Stomach (tissue), 9 donors: ENCODE measurements around the gene UTP20. TPM values are rescaled to one million over a fixed set of nuclear protein-coding genes. Genes with fewer than 3 reads are reported as not detected.

Experiments
- DNase-seq, 2 donors: peaks; one replicate each; pipeline versions ENCODE4 v3.0.0 to v3.0.0-alpha.2; 2013 to 2019
- H3K27ac ChIP-seq, 5 donors: fragments of 200-600 bp in 4 of 5; sonication (generic) in 4 of 5; one replicate each; pipeline ENCODE4 v1.5.1; 2013 to 2019; ENCODE audit warnings: mild to moderate bottlenecking in 1 of 5, moderate library complexity in 1 of 5
- H3K27me3 ChIP-seq, 3 donors: fragments of 200-600 bp; sonication (generic); one replicate each; pipeline ENCODE4 v1.5.1; 2017 to 2019; ENCODE audit warnings: mixed run types in 1 of 3
- H3K36me3 ChIP-seq, 4 donors: fragments of 200-600 bp; sonication (generic); 1 replicate in 3 of 4; 2 replicates in 1 of 4; pipeline ENCODE4 v1.5.1; 2016 to 2019
- H3K4me1 ChIP-seq, 4 donors: fragments of 200-600 bp; sonication (generic); one replicate each; pipeline ENCODE4 v1.5.1; 2016 to 2019
- H3K4me3 ChIP-seq, 4 donors: fragments of 200-600 bp; sonication (generic) in 3 of 4; one replicate each; pipeline ENCODE4 v1.5.1; 2016 to 2019; ENCODE audit warnings: mild to moderate bottlenecking in 1 of 4
- H3K9me3 ChIP-seq, 4 donors: fragments of 200-600 bp; sonication (generic); one replicate each; pipeline ENCODE4 v1.5.1; 2016 to 2019
- CTCF ChIP-seq, 7 experiments: fragments of 450-650 bp in 4 of 7; fragments of 200-600 bp in 3 of 7; sonication (generic) in 3 of 7; IDR thresholded peaks; one replicate each; pipeline ENCODE4 v1.5.1; 2016 to 2019; ENCODE audit warnings: antibody characterized with exemption in 7 of 7, control low read depth in 2 of 7, mild to moderate bottlenecking in 1 of 7
- EP300 ChIP-seq: sonication (generic); formaldehyde crosslinking; IDR thresholded peaks from one replicate; pipeline ENCODE4 v1.6.1; 2017; ENCODE audit warnings: antibody characterized with exemption
- POLR2A ChIP-seq, 4 donors: fragments of 450-650 bp; IDR thresholded peaks; one replicate each; pipeline ENCODE4 v1.6.1; 2016; ENCODE audit warnings: antibody characterized with exemption in 4 of 4, control low read depth in 2 of 4, mild to moderate bottlenecking in 1 of 4, moderate library complexity in 1 of 4
- POLR2AphosphoS5 ChIP-seq, 3 donors: sonication (generic); formaldehyde crosslinking; IDR thresholded peaks; one replicate each; pipeline ENCODE4 v1.6.1; 2016; ENCODE audit warnings: antibody characterized with exemption in 3 of 3
- WGBS, 5 donors: extraction: QIAGEN DNeasy Blood & Tissue Kit in 3 of 5; methylation state at CpG; one replicate each; pipeline versions ENCODE4 v1.1.5 to v1.1.7; 2013 to 2018; 5-methylcytosine and 5-hydroxymethylcytosine counted together
- intact Hi-C: fragments of 100-400 bp; cut with DNase I; formaldehyde crosslinking; loops from one replicate; pipeline ENCODE4 v1.15.1; 2023; ENCODE audit warnings: low total_unique reads
- polyA plus RNA-seq, 3 donors: library from polyadenylated mRNA; stranded (reverse); fragments of 200-250 nt; gene quantifications; one replicate each; pipeline ENCODE4 v1.2.3, GENCODE V29; 2013
- total RNA-seq, 5 donors: library from RNA; depleted of rRNA; stranded (reverse); fragments of >200 nt; gene quantifications; one replicate each; pipeline versions ENCODE4 v1.1.0 to v1.2.3, GENCODE V29; 2014 to 2016
- donor health status: healthy with polysubstance abuse.
- donor health status: Bipolar disorder and iron deficiency.
- donor health status: healthy.

UTP20 gene
- total and polyA plus RNA-seq, 8 donors: 1.4 to 23.2 (median 4.8) TPM

- Histone ChIP-seq H3K4me1 (peaks cover 6 to 19% (median 12%) of the 10 kb centered on the region in 4 donors), H3K27me3 (peaks cover 0 to 3% (median 0%) of the 10 kb centered on the region in 3 donors), H3K9me3 (no peaks in the 10 kb centered on the region), H3K36me3 (peaks cover 0 to 9% (median 5%) of the 10 kb centered on the region in 4 donors), H3K4me3 (no peak overlapping the region), H3K27ac (no peak overlapping the region)
- no peak for DNase-seq
- 64 to 77% (median 66%) methylated on average over 3 of the region's 3 CpGs for WGBS, 5 donors
- TF ChIP-seq POLR2AphosphoS5 (IDR thresholded peaks at IDR 0.05): no peak
- TF ChIP-seq POLR2A (IDR thresholded peaks at IDR 0.05): no peak
- TF ChIP-seq CTCF (IDR thresholded peaks at IDR 0.05): no peak
- TF ChIP-seq EP300: no peak
- intact Hi-C loops: no loop called here
Observed at GRCh38 chr12:101277443-101277842, 2.5 kb upstream of the UTP20 start.

GRCh38 chr12:101287357-101287756 lies 7.5 kb downstream of the UTP20 start:
- Histone ChIP-seq H3K36me3 (peaks cover 8 to 95% (median 90%) of the 10 kb centered on the region in 4 donors), H3K27me3 (no peaks in the 10 kb centered on the region), H3K27ac (no peak overlapping the region), H3K9me3 (no peaks in the 10 kb centered on the region), H3K4me3 (no peak overlapping the region), H3K4me1 (no peaks in the 10 kb centered on the region)
- DNase-seq: no peak
- 67 to 84% (median 79%) methylated on average over 3 of the region's 3 CpGs for WGBS, 5 donors
- no peak for TF ChIP-seq POLR2AphosphoS5 (IDR thresholded peaks at IDR 0.05)
- TF ChIP-seq EP300: no peak
- TF ChIP-seq CTCF (IDR thresholded peaks at IDR 0.05): no peak
- TF ChIP-seq POLR2A (IDR thresholded peaks at IDR 0.05): no peak
- intact Hi-C loops: no loop called here

- 83 to 94% (median 85%) methylated on average over 4 of the region's 4 CpGs for WGBS, 5 donors
- H3K9me3 ChIP-seq: no peaks in the 10 kb centered on the region
- no peak for DNase-seq
- no peak overlapping the region for H3K27ac ChIP-seq
- intact Hi-C loops: no loop called here
- H3K27me3 ChIP-seq: no peaks in the 10 kb centered on the region
- H3K36me3 ChIP-seq: peaks cover 11 to 100% (median 94%) of the 10 kb centered on the region in 4 donors
- H3K4me3 ChIP-seq: no peak overlapping the region
- no peaks in the 10 kb centered on the region for H3K4me1 ChIP-seq
- TF ChIP-seq CTCF (IDR thresholded peaks at IDR 0.05) (no peak), POLR2AphosphoS5 (IDR thresholded peaks at IDR 0.05) (no peak)
Observed at GRCh38 chr12:101297661-101298060, 17.8 kb downstream of the UTP20 start.

GRCh38 chr12:101298426-101298825 lies 18.5 kb downstream of the UTP20 start:
- Histone ChIP-seq H3K4me1 (peaks cover 0 to 4% (median 0%) of the 10 kb centered on the region in 4 donors), H3K27ac (no peak overlapping the region), H3K27me3 (no peaks in the 10 kb centered on the region), H3K36me3 (peaks cover 8 to 100% (median 94%) of the 10 kb centered on the region in 4 donors), H3K9me3 (no peaks in the 10 kb centered on the region), H3K4me3 (no peak overlapping the region)
- intact Hi-C loops: no loop called here
- TF ChIP-seq CTCF (IDR thresholded peaks at IDR 0.05) (no peak), POLR2A (IDR thresholded peaks at IDR 0.05) (no peak), POLR2AphosphoS5 (IDR thresholded peaks at IDR 0.05) (no peak), EP300 (no peak)
- 87 to 94% (median 88%) methylated on average over 2 of the region's 2 CpGs for WGBS, 5 donors
- DNase-seq: no peak
